Activated CD4-positive, alpha-beta T cell treated with anti-CD3 and anti-CD28 coated beads for 1 hour (primary cell): Measurements from ENCODE around the gene CNTNAP2.

Experiments used
- DNase-seq: peaks from one replicate; pipeline ENCODE4 v3.0.0-alpha.2; 2020

The CNTNAP2 gene

GRCh38 chr7:146116521-146117222, at the start of gene CNTNAP2:
Gene CNTNAP2, plus strand, starts transcription at chr7:146116801. Its CDS starts 76 bp downstream, at chr7:146116877.
- no peak for DNase-seq

DNA sequence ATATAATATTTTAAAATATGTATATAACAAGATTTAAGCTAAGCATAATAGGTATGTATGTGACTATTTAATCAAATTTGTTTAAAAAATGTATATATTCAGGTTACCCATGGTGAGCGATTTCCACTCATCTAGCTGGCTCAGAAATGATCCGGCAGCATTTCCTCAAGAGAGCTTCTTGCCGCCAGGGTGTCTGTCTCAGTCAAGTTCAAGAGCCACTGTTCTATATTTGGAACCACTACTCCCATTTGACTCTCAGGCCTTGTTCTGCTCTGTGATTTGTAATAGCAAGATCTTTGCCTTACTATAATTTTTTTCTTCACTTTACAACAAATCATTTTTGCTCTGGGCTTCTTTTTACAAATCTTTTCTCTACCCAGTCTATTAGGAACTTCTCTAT, 48.7 kb upstream of the CNTNAP2 start:
- DNase-seq = no peak

- no peak for DNase-seq
Measured at GRCh38 chr7:146074195-146074765, 42.3 kb upstream of the CNTNAP2 start.

- DNase-seq = no peak
Measured at GRCh38 chr7:146076344-146076743, 40.3 kb upstream of the CNTNAP2 start.

DNA sequence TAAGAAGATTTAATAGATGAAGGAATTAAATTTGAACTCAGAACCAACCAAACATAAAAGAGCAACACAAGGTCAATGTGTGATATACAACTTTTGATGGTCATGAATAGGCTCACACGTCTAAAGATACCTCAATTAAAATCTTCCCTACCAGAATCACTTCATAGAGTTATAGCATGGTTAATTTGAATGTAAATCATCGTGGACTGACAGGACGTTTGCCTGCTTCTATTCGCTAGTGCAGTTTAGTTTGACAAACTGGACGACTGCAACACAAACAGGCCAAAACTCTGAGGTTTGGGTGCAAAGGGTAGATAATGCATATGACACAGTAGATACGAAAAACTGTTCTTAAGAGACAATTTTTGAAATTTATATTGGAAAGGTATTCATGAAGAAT, 32.5 kb upstream of the CNTNAP2 start:
- no peak for DNase-seq

DNA sequence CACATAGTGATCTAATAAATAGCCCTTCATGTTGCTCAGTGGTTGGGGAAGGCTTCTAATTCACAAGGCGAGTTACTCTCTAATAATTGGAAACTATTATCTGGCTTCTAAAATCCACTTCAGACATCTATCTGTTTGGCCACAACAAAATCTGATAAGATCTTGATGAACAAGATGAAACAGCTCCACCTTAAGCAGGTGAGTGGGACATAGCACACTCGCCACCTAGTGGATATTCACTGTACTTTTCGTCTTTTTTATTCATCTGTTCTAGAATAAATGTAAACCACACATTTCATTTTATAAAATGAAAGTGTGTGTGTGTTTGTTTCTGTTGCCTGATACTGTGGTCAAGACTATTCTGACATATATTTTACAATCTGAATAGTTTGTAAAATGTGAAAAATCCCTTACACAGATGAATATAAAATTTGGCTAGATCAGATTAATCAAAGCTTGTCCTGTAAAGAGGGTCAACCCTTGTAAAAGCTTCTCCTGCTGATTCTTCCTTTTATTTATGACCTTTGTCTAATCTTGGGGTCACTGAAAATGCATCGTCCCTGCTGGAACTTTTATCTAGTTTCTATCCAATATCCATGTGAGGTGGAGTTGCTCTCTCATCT, 26.5 kb upstream of the CNTNAP2 start:
- no peak for DNase-seq

GRCh38 chr7:146094356-146094755, 22.2 kb upstream of the CNTNAP2 start:
- DNase-seq = no peak

- DNase-seq = no peak
Measured at GRCh38 chr7:146096994-146097393, 19.6 kb upstream of the CNTNAP2 start.

DNA sequence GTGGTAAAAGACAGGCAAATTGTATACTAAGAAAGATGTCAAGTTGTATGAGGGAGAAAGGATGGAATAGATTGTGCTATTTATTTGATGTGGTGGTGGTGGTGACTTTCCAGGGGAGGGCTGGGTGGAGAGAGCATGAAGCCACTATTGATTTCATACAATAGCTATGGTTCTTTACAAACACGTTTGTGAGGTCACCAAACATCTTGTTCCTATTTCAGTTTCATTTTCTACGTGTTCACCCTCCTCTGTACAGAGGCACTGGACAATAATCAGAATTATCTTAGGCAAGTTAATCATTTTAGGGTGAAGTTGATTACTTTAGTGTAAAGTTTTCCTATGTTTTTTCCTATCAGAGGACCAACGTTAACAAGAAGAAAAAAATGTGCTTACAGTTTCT, 10.3 kb upstream of the CNTNAP2 start:
- DNase-seq = no peak

DNA sequence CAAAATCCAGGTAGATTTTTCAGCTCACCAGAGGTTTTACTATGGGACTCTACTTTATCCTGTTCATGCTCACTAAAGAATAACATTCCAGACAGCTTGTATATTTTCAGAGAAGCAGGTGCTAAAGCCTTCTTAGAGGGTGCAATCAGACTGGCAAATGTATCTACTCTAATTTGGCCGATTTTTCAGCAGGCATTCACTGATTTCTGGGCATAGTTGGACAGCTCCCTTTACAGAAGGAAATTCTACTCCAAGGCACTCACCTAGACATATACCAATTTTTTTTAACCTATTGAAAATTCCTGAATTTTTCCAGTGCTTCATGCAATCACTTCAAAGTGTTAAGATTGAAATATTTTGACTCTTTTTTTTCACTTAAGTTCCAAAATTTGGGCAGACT, 3.8 kb upstream of the CNTNAP2 start:
- DNase-seq = no peak

DNA sequence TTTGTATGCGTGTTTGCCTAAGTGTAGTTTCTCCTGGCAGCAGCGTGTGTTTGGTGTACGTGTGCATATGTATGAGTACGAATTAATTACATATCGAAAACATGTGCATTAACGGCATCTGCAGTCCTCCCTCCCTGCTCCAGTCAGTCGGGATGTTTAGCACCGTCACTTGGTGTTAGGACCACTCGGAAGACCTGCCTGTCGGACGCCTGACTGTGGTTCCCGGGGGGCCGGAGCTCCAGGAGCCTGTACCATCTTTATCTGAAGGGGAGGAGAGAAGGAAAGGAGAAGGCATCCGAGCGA, 1.1 kb upstream of the CNTNAP2 start:
- DNase-seq = no peak

DNA sequence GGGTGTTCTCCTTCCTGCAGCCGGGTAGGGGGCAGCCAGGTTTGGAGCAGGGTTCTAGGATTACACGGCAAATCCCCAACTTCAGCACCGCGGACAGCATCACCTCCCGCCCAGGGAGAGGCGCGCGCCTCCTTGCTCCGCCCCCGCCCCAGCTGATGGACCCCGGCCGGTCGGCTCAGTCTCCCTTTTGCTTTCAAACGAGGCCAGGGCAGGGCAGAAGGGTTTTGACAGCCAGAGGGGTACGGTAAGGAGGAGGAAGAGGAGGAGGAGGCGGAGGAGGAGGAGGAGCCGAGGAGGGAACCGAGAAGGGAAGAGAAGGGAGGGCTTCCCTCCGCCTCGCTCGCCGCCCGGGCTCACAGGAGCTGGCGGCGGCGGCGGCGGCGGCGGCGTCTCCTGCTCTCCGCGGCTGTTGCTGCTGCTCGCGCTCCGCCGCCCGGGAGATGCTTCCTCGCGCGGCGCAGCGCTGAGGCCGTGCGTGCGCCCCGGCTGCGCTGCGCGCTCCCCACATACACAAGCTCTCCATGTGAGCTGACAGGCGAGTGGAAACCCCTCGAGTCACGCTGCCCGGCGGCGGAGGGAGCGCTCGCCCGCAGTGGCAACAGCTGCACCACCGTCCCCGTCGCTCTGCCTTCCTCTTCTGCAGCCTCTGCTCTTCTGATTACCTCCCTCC, 615 bp upstream of the CNTNAP2 start:
- no peak for DNase-seq

GRCh38 chr7:146117576-146117975, 975 bp downstream of the CNTNAP2 start:
- no peak for DNase-seq

GRCh38 chr7:146119002-146119401, 2.4 kb downstream of the CNTNAP2 start:
- DNase-seq = no peak

DNA sequence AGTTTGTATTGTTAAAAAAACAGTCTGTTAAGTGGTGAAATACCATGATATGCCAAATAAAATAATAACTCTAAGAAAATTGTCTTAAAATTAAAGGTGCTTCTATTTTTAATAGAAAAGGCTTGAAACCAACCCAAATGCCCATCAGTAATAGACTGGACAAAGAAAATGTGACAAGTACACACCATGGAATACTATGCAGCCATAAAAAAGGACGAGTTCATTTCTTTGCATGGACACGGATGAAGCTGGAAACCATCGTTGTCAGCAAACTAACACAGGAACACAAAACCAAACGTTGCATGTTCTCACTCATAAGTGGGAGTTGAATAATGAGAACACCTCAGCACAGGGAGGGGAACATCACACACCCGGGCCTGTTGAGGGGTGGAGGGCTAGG, 7.1 kb downstream of the CNTNAP2 start:
- DNase-seq = no peak

DNA sequence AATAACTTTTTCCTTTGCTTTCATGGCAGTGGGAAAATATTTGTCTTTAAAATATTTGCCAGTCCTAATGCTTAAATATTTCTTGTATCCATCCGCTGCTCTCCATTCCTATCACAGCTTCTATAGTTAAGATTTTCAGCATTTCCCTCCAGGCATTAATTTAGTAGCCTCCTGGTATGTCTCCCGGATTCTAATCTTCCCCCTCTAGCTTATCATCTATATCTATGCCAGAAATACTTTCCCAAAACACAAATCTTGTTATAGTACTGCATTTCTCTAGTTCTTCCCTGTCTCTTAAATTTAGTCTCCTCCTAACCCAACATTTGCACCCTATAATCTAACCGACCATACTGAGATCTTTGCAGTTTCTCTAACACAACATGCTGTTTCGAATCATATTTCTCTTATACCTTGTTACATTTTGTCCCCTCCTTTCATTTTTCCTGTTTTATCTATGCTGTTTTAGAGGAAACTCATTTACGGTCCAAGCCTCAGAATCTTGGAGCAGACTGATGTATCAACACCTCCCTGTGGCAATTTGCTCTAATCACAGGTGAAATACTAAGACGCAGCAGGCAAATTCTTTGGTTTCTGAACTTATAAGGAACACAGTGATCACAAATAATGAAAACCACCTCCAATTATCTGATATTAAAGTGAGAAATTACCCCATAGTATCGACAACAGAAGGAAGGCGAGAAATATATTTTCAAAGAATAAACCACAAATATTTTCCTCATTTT, 10.3 kb downstream of the CNTNAP2 start:
- DNase-seq = no peak

DNA sequence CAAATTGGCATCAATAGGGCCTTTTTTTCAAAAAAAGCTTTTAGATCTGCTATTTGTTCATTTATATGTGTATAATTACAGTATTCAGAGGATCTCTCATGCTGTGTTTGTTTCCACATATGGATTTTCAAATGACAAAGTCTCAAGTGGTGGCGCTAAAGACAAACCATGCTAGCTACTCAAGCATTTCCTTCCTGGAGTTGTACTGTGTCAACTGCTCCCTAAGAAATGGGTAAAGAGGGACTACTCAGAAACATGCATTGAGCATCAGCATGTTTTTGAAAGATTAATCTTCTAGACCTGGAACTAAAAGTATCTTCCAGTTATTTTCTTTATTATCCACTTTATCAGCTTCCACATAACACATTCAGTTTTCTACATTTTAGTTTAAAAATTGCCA, 12.7 kb downstream of the CNTNAP2 start:
- DNase-seq = no peak

GRCh38 chr7:146129997-146130396, 13.4 kb downstream of the CNTNAP2 start:
- DNase-seq = no peak

DNA sequence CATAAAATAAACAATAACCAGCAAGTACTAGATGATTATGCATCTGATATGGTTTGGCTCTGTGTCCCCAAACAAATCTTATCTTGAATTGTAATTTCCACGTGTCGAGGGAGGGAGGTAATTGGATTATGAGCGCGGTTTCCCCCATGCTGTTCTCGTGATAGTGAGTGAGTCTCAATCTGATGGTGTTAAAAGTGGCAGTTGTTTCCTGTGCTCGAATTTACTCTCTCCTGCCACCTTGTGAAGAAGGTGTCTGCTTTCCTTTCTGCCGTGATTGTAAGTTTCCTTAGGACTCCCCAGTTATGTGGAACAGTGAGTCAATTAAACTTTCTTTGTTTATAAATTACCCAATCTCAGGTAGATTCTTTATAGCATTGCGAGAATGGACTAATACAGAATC, 15.1 kb downstream of the CNTNAP2 start:
- DNase-seq = no peak

DNA sequence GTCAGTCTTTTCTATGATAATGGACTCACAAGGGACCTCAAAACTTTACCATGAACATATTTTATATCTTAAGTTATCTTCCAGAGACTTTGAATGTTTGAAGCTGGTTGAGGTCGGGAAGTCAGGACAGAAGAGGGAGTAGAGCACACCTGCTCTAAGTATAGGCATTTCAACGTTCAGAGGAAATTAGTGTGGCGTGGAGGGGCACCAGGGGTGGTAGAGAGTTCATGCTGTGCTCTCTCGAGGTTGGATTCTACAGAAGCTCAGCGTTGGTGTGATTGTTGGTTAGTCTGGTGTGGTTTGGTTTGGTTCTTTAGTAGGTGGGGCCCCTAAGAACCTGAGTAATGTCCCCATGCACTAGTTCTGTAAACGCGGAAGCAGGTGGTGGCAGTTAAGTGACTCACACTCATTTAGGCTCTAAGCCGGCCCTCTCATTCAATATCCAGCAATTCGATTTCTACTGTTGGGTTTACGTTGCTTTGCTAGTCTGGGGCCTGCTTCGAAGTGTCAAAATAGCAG, 19.8 kb downstream of the CNTNAP2 start:
- no peak for DNase-seq

- no peak for DNase-seq
Measured at GRCh38 chr7:146138926-146139325, 22.3 kb downstream of the CNTNAP2 start.

DNA sequence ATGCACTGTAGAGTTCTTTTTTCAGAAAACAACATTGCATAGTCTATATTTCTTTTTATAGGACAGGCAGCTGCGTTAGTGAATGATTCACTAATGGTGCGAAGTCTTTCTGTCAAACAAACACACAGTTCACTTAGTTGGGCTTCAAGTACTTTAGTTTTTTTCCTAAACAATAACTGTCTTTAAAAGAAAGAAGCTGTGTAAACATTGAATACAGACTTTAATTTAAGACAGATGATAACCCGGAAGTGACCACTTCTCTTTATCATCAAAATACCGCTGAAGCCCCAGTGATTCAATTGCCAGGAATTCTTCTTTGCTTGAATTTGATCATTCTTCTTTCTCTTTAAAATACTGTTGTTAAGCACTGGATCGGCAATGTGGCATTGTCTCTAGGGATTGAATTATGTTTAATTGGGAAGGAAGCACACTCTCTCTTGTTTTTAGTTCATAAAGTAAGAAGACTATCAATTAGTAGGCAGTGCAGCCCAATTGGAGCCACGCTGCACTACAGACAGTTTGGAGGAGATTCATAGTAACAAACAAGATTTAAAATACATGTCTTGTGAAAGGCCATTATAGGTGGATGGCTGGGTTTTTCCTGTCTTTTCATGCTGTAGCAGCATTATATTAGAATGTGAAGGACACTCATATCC, 30.4 kb downstream of the CNTNAP2 start:
- DNase-seq = no peak

- DNase-seq = no peak
Measured at GRCh38 chr7:146150153-146150552, 33.6 kb downstream of the CNTNAP2 start.
